Vagina (tissue), 2 donors: ENCODE results near the gene SPACA7. TPM values are rescaled to one million over a fixed set of nuclear protein-coding genes. Genes with fewer than 3 reads are reported as not detected.
"Not testable (repeated sequence)": the region's sequence is repeated elsewhere in the genome, so short reads cannot be mapped to it uniquely, and the experiment has no call there.

Experiments used
- DNase-seq, 2 donors: peaks; one replicate each; pipeline ENCODE4 v3.0.0-alpha.2; 2017; ENCODE audit errors: extremely low spot score in 2 of 2
- H3K27ac ChIP-seq: fragments of 200-600 bp; sonication (generic); one replicate; pipeline ENCODE4 v1.5.1; 2019
- H3K27me3 ChIP-seq: fragments of 200-600 bp; sonication (generic); one replicate; pipeline ENCODE4 v1.5.1; 2019
- H3K36me3 ChIP-seq, 2 donors: fragments of 200-600 bp; sonication (generic); one replicate each; pipeline ENCODE4 v1.5.1; 2017 to 2019
- H3K4me1 ChIP-seq: fragments of 200-600 bp; sonication (generic); one replicate; pipeline ENCODE4 v1.5.1; 2019
- H3K4me3 ChIP-seq, 2 donors: fragments of 200-600 bp; sonication (generic); 1 replicate in 1 of 2; 2 replicates in 1 of 2; pipeline ENCODE4 v1.5.1; 2016 to 2019
- H3K9me3 ChIP-seq: fragments of 200-600 bp; sonication (generic); one replicate; pipeline ENCODE4 v1.5.1; 2019
- POLR2A ChIP-seq, 2 donors: fragments of 450-650 bp; IDR thresholded peaks; one replicate each; pipeline ENCODE4 v1.6.1; 2017; ENCODE audit warnings: antibody characterized with exemption in 2 of 2, mild to moderate bottlenecking in 2 of 2, moderate library complexity in 2 of 2
- POLR2AphosphoS5 ChIP-seq, 2 donors: sonication (generic); formaldehyde crosslinking; IDR thresholded peaks; one replicate each; pipeline ENCODE4 v1.9.0; 2017; ENCODE audit warnings: antibody characterized with exemption in 2 of 2, mild to moderate bottlenecking in 2 of 2, low read depth in 1 of 2; ENCODE audit not compliant: insufficient read depth in 1 of 2
- intact Hi-C: fragments of 100-400 bp; cut with DNase I; formaldehyde crosslinking; loops from one replicate; pipeline ENCODE4 v1.15.1; 2023
- total RNA-seq: library from RNA; depleted of rRNA; stranded (reverse); fragments of >200 nt; gene quantifications from one replicate; pipeline ENCODE4 v1.2.3, GENCODE V29; 2016
- TF ChIP-seq, protein P1 (sequence below), 3 experiments: fragments of 450-650 bp in 2 of 3; fragments of 200-600 bp in 1 of 3; sonication (generic) in 1 of 3; IDR thresholded peaks; one replicate each; pipeline ENCODE4 v1.5.1; 2017 to 2019; ENCODE audit warnings: antibody characterized with exemption in 3 of 3, mild to moderate bottlenecking in 2 of 3, moderate library complexity in 2 of 3

SPACA7 gene
- total RNA-seq, 1 donor from 2014 or later: not detected

DNA sequence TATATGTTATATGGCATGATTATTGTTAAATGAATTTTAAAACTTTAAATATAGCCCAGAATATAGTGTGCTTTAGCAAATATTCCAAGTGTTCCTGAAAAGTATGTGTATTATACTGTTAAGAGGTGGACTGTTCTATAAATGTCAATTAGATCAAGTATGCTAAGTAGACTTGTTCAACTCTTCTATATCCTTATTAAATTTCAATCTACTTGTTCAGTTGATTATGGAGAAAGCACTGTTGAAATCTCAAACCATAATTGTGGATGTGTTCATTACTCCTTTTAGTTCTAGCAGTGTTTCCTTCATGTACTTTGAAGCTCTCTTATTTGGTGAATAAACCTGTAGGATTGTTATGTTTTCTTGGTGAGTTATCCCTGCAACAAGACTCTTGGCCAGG, 52.5 kb downstream of the SPACA7 start:
- TF ChIP-seq, protein P1, sequence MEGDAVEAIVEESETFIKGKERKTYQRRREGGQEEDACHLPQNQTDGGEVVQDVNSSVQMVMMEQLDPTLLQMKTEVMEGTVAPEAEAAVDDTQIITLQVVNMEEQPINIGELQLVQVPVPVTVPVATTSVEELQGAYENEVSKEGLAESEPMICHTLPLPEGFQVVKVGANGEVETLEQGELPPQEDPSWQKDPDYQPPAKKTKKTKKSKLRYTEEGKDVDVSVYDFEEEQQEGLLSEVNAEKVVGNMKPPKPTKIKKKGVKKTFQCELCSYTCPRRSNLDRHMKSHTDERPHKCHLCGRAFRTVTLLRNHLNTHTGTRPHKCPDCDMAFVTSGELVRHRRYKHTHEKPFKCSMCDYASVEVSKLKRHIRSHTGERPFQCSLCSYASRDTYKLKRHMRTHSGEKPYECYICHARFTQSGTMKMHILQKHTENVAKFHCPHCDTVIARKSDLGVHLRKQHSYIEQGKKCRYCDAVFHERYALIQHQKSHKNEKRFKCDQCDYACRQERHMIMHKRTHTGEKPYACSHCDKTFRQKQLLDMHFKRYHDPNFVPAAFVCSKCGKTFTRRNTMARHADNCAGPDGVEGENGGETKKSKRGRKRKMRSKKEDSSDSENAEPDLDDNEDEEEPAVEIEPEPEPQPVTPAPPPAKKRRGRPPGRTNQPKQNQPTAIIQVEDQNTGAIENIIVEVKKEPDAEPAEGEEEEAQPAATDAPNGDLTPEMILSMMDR (IDR thresholded peaks at IDR 0.05): no peak
- TF ChIP-seq POLR2A (IDR thresholded peaks at IDR 0.05) (no peak), POLR2AphosphoS5 (IDR thresholded peaks at IDR 0.05; ENCODE audit: insufficient read depth in 1 of 2, low read depth in 1 of 2) (no peak)
- H3K27me3 ChIP-seq: no peaks in the 10 kb centered on the region
- H3K4me1 ChIP-seq: no peaks in the 10 kb centered on the region
- no peaks in the 10 kb centered on the region for H3K36me3 ChIP-seq
- no peak for DNase-seq
- intact Hi-C loops: no loop called here
- H3K4me3 ChIP-seq: no peak overlapping the region
- H3K27ac ChIP-seq: no peak overlapping the region
- H3K9me3 ChIP-seq: no peaks in the 10 kb centered on the region

DNA sequence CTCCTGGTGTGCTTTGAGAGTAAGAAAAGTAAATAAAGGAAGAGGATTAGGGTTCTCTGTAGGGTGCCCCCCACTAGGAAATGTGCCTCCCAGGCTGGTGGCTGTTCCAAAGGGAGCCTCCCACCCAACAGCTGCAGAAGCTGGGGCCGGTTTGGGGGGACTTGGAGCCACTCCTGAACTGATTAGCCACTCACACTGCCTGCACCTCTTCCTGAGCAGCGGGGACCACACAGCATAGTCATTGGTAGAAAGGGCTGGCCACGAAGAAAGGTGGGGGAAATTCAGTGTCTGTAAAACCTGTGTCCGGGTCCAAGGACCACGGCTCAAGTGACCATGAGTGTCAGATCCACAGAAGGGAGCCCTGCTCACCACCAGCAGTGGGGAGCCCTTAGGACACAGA, 55.6 kb downstream of the SPACA7 start:
- Histone ChIP-seq H3K27ac (no peak overlapping the region), H3K4me3 (no peak overlapping the region), H3K36me3 (no peaks in the 10 kb centered on the region), H3K4me1 (no peaks in the 10 kb centered on the region), H3K9me3 (no peaks in the 10 kb centered on the region), H3K27me3 (no peaks in the 10 kb centered on the region)
- intact Hi-C loops: no loop called here
- TF ChIP-seq POLR2AphosphoS5 (IDR thresholded peaks at IDR 0.05; ENCODE audit: insufficient read depth in 1 of 2, low read depth in 1 of 2): no peak
- TF ChIP-seq, protein P1 (IDR thresholded peaks at IDR 0.05): no peak
- no peak for TF ChIP-seq POLR2A (IDR thresholded peaks at IDR 0.05)
- DNase-seq: no peak

DNA sequence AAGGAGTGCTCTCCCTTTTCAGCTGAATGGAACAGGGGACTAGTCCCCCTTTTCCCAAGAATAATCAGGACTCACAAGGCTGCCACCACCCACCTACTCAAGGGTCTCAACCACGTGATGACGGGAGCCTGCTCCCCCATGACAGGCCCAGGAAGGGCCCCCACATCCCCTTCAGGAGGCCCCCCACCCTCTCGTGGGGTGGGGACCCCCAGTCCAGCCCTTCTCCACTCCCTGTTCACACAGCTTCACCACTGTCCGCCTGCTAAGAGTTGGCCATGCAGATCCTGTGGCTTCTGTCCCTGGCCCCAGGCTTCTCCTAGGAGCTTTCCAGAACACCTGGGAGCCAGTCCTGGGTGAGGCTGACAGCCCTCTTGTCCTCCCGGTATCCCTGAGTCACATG, 56.6 kb downstream of the SPACA7 start:
- H3K36me3 ChIP-seq, H3K4me3 ChIP-seq, H3K27me3 ChIP-seq, intact Hi-C loops, H3K9me3 ChIP-seq, H3K27ac ChIP-seq, H3K4me1 ChIP-seq, DNase-seq: not testable (repeated sequence)

DNA sequence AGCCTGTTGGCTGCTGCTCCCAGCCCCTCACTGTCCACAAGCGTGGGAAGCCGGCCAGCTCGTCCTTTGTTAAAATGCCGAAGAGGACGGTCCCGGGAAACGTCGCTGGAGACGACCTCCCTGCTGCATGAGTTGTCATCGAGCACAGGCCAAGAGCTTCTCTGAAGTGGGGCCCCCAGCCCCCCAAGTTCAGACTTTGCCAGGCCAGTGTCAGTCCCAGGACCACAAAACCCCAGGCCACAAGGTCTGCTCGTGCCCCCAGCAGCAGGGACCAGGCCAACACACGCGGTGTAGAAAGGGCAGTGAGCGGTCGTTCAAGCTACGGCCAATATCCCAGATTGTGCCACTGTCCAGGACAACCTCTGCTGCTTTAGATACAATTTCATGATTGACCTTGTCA, 57.4 kb downstream of the SPACA7 start:
- H3K27ac ChIP-seq, intact Hi-C loops, H3K36me3 ChIP-seq, H3K4me3 ChIP-seq, H3K4me1 ChIP-seq, H3K27me3 ChIP-seq, H3K9me3 ChIP-seq, DNase-seq: not testable (repeated sequence)

DNA sequence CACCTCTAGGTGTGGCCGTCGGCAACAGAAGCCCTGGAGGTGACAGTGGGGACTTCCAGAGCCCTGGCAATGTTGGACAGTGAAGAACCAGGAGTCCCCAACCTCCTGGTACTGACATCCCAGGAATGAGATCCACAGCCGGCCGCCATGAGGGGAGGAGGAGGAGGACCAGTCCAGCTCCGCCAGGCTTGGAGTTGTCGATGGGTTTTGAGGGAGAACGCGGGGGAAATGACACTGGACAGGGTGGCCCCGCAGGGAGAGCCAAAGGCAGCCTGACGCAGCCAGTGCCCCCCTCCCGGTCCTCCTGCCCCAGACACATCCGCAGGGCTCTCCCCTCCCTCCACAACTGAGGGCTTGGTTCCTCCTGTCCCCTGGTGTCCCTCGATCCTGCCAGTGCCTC, 57.9 kb downstream of the SPACA7 start:
- no peaks in the 10 kb centered on the region for H3K9me3 ChIP-seq
- DNase-seq: no peak
- no peak overlapping the region for H3K4me3 ChIP-seq
- H3K4me1 ChIP-seq: no peaks in the 10 kb centered on the region
- H3K36me3 ChIP-seq: no peaks in the 10 kb centered on the region
- intact Hi-C loops: no loop called here
- TF ChIP-seq POLR2A (IDR thresholded peaks at IDR 0.05): no peak
- H3K27ac ChIP-seq: no peak overlapping the region
- H3K27me3 ChIP-seq: no peaks in the 10 kb centered on the region

DNA sequence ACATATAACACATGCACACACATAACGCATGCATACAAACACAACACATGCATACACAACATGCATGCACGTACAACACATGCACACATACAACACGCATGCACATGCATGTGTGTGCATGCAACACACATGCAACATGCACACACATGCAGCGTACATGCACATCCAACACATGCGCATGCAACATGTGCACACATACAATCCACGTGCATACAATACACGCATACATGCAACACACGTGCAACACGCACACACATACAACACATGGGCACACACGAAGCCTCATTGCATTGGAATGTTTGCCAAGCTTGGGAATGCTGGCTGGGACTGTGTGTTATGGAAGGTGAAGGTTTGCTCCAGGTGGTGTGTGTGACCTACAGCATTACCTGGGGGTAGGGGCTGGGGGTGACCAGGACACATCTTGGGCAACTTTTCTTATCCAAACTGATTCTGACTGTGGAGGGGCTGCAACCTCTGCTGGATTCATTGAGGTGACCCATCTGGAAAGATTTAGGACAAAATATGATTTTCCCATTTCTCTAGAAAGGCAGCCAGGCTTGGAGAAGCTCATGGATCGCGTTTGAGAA, 58.9 kb downstream of the SPACA7 start:
- intact Hi-C loops: no loop called here
- TF ChIP-seq POLR2A (IDR thresholded peaks at IDR 0.05): no peak

DNA sequence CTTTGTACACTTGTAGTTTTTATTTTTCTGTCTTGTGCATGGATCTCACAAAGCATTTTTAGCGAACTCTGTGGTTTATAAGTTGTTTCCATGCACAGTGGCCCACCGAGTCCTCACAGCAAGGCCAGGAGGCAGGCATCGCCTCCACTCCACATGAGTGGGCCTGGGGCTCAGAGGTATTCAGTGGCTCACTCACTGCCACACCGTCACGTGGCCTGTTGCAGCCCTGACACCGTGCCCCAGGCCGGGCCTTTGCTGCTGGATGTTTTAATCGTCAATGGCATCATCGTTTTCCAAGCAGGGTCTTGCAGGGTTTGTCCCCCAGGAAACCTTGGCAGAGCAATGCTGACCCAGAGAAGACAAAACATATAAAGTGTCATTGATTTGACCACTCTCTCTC, 59.8 kb downstream of the SPACA7 start:
- H3K36me3 ChIP-seq: no peaks in the 10 kb centered on the region
- no peak overlapping the region for H3K4me3 ChIP-seq
- DNase-seq: no peak
- no peaks in the 10 kb centered on the region for H3K9me3 ChIP-seq
- no peaks in the 10 kb centered on the region for H3K4me1 ChIP-seq
- intact Hi-C loops: no loop called here
- H3K27me3 ChIP-seq: no peaks in the 10 kb centered on the region
- TF ChIP-seq, protein P1 (IDR thresholded peaks at IDR 0.05): no peak
- TF ChIP-seq POLR2AphosphoS5 (IDR thresholded peaks at IDR 0.05; ENCODE audit: insufficient read depth in 1 of 2, low read depth in 1 of 2): no peak
- TF ChIP-seq POLR2A (IDR thresholded peaks at IDR 0.05): no peak
- no peak overlapping the region for H3K27ac ChIP-seq

More for the DNA sequence above, 58.9 kb downstream of the SPACA7 start:
- no peak overlapping the region for H3K4me3 ChIP-seq
- H3K36me3 ChIP-seq: no peaks in the 10 kb centered on the region
- H3K27ac ChIP-seq: no peak overlapping the region
- H3K4me1 ChIP-seq: no peaks in the 10 kb centered on the region
- no peaks in the 10 kb centered on the region for H3K27me3 ChIP-seq
- H3K9me3 ChIP-seq: no peaks in the 10 kb centered on the region
- DNase-seq: peak in 1 of 2 donors; percentile 58
